ENCODE results near the gene CALML3.
"Not testable (repeated sequence)": the region's sequence is repeated elsewhere in the genome, so short reads cannot be mapped to it uniquely, and the experiment has no call there.

Gene CALML3

GRCh38 chr10:5555881-5556280 is 31.1 kb downstream of the CALML3 start:
- DNase-seq (ENCODE audit: low read depth): no peak

GRCh38 chr10:5556576-5556975 is 31.8 kb downstream of the CALML3 start:
- DNase-seq (ENCODE audit: low read depth): no peak

GRCh38 chr10:5557040-5557721 is 32.4 kb downstream of the CALML3 start:
- DNase-seq (ENCODE audit: low read depth): no peak

- DNase-seq (ENCODE audit: low read depth): no peak
These were observed 33.3 kb downstream of the CALML3 start for GRCh38 chr10:5557799-5558771.

GRCh38 chr10:5559022-5559421 is 34.3 kb downstream of the CALML3 start:
- DNase-seq (ENCODE audit: low read depth): not testable (repeated sequence)

GRCh38 chr10:5559642-5560141 is 34.9 kb downstream of the CALML3 start:
- no peak for DNase-seq (ENCODE audit: low read depth)

- no peak for DNase-seq (ENCODE audit: low read depth)
These were observed 35.5 kb downstream of the CALML3 start for GRCh38 chr10:5560142-5560816.

GRCh38 chr10:5560817-5561703 is 36.3 kb downstream of the CALML3 start:
- no peak for DNase-seq (ENCODE audit: low read depth)

GRCh38 chr10:5561704-5562645 is 37.2 kb downstream of the CALML3 start:
- no peak for DNase-seq (ENCODE audit: low read depth)

GRCh38 chr10:5563321-5563961 is 38.7 kb downstream of the CALML3 start:
- no peak for DNase-seq (ENCODE audit: low read depth)

GRCh38 chr10:5563991-5564536 is 39.3 kb downstream of the CALML3 start:
- no peak for DNase-seq (ENCODE audit: low read depth)

- no peak for DNase-seq (ENCODE audit: low read depth)
These were observed 39.9 kb downstream of the CALML3 start for GRCh38 chr10:5564537-5565204.

GRCh38 chr10:5565205-5565545 is 40.4 kb downstream of the CALML3 start:
- DNase-seq (ENCODE audit: low read depth): no peak

GRCh38 chr10:5565671-5566581 is 41.2 kb downstream of the CALML3 start:
- no peak for DNase-seq (ENCODE audit: low read depth)

GRCh38 chr10:5566614-5567013 is 41.9 kb downstream of the CALML3 start:
- DNase-seq (ENCODE audit: low read depth): no peak

GRCh38 chr10:5567477-5567876 is 42.7 kb downstream of the CALML3 start:
- DNase-seq (ENCODE audit: low read depth): no peak

- no peak for DNase-seq (ENCODE audit: low read depth)
These were observed 44.2 kb downstream of the CALML3 start for GRCh38 chr10:5568984-5569383.

- no peak for DNase-seq (ENCODE audit: low read depth)
These were observed 44.8 kb downstream of the CALML3 start for GRCh38 chr10:5569568-5569967.

All from stimulated activated CD8-positive, alpha-beta memory T cell treated with anti-CD3 and anti-CD28 coated beads, Interleukin-15, amount 100 ng/mL, for 24 hours (primary cell).